HG02885 (cell line): ENCODE results near the gene ABCB10.
"Not testable (repeated sequence)": the region's sequence is repeated elsewhere in the genome, so short reads cannot be mapped to it uniquely, and the experiment has no call there.

Source experiments
- ATAC-seq: cut with Tn5 transposase; IDR thresholded peaks from one replicate; pipeline ENCODE4 v1.9.1; 2021; ENCODE audit warnings: mild to moderate bottlenecking; ENCODE audit not compliant: unreplicated experiment, poor library complexity

Gene ABCB10

GRCh38 chr1:229574679-229575442 lies 16.4 kb upstream of the ABCB10 start:
- ATAC-seq, result no peak

- no peak for ATAC-seq
Measured at GRCh38 chr1:229572286-229572685, 13.8 kb upstream of the ABCB10 start.

GRCh38 chr1:229570891-229571516 lies 12.5 kb upstream of the ABCB10 start:
- ATAC-seq, result no peak

- no peak for ATAC-seq
Measured at GRCh38 chr1:229570305-229570704, 11.8 kb upstream of the ABCB10 start.

- no peak for ATAC-seq
Measured at GRCh38 chr1:229567109-229567868, 8.8 kb upstream of the ABCB10 start.

GRCh38 chr1:229563701-229564100 lies 5.2 kb upstream of the ABCB10 start:
- ATAC-seq, result no peak

- no peak for ATAC-seq
Measured at GRCh38 chr1:229563241-229563640, 4.7 kb upstream of the ABCB10 start.

GRCh38 chr1:229562686-229563085 lies 4.2 kb upstream of the ABCB10 start:
- ATAC-seq, result no peak

GRCh38 chr1:229561141-229561540 lies 2.6 kb upstream of the ABCB10 start:
- no peak for ATAC-seq

GRCh38 chr1:229560124-229560523 lies 1.6 kb upstream of the ABCB10 start:
- ATAC-seq, result not testable (repeated sequence)

GRCh38 chr1:229559336-229559801 lies 862 bp upstream of the ABCB10 start:
- ATAC-seq, result not testable (repeated sequence)

GRCh38 chr1:229557913-229558414 lies 543 bp downstream of the ABCB10 start:
- ATAC-seq, result peak; percentile 32

GRCh38 chr1:229557200-229557850 lies 1.2 kb downstream of the ABCB10 start:
- ATAC-seq, result no peak

GRCh38 chr1:229554886-229555621 lies 3.5 kb downstream of the ABCB10 start:
- no peak for ATAC-seq

GRCh38 chr1:229553621-229554130 lies 4.8 kb downstream of the ABCB10 start:
- ATAC-seq, result no peak

- ATAC-seq, result no peak
Measured at GRCh38 chr1:229552732-229553131, 5.8 kb downstream of the ABCB10 start.

GRCh38 chr1:229550812-229551567 lies 7.5 kb downstream of the ABCB10 start:
- ATAC-seq, result no peak

GRCh38 chr1:229547542-229547941 lies 11.0 kb downstream of the ABCB10 start:
- ATAC-seq, result no peak

- no peak for ATAC-seq
Measured at GRCh38 chr1:229544587-229544986, 13.9 kb downstream of the ABCB10 start.
